Pericardium fibroblast (primary cell): ENCODE results near the gene CAMSAP2. TPM values are rescaled to one million over a fixed set of nuclear protein-coding genes. Genes with fewer than 3 reads are reported as not detected.

Source experiments
- total RNA-seq: library from RNA; depleted of rRNA; stranded (reverse); fragments of >200 nt; gene quantifications from 2 replicates; pipeline ENCODE4 v1.2.3, GENCODE V29; 2015

The CAMSAP2 gene, protein sequence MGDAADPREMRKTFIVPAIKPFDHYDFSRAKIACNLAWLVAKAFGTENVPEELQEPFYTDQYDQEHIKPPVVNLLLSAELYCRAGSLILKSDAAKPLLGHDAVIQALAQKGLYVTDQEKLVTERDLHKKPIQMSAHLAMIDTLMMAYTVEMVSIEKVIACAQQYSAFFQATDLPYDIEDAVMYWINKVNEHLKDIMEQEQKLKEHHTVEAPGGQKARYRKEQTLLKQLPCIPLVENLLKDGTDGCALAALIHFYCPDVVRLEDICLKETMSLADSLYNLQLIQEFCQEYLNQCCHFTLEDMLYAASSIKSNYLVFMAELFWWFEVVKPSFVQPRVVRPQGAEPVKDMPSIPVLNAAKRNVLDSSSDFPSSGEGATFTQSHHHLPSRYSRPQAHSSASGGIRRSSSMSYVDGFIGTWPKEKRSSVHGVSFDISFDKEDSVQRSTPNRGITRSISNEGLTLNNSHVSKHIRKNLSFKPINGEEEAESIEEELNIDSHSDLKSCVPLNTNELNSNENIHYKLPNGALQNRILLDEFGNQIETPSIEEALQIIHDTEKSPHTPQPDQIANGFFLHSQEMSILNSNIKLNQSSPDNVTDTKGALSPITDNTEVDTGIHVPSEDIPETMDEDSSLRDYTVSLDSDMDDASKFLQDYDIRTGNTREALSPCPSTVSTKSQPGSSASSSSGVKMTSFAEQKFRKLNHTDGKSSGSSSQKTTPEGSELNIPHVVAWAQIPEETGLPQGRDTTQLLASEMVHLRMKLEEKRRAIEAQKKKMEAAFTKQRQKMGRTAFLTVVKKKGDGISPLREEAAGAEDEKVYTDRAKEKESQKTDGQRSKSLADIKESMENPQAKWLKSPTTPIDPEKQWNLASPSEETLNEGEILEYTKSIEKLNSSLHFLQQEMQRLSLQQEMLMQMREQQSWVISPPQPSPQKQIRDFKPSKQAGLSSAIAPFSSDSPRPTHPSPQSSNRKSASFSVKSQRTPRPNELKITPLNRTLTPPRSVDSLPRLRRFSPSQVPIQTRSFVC (N-terminal part only)
- total RNA-seq, result 13.7 and 14.0 TPM in 2 replicates

GRCh38 chr1:200738327-200738948, at the start of gene CAMSAP2:
Gene CAMSAP2 (plus strand): TSS chr1:200738893. CDS start chr1:200739828, 935 bp downstream.

GRCh38 chr1:200872446-200873115, 133.9 kb downstream of the CAMSAP2 start, which contains the start of gene GPR25:
Gene GPR25 (plus strand): TSS chr1:200872981. CDS start chr1:200873038, 57 bp downstream.

GRCh38 chr1:200894712-200895442, 156.2 kb downstream of the CAMSAP2 start, which contains the start of gene INAVA:
Gene INAVA (plus strand): TSS chr1:200894900. CDS start chr1:200898401, 3,501 bp downstream.

Other genes with a start within 250 kb of the CAMSAP2 start
- gene KIF14, start 118.1 kb upstream of the CAMSAP2 start, total RNA-seq, result 0.23 and 0.43 TPM in 2 replicates
- 10.6 and 12.3 TPM in 2 replicates for gene DDX59, start 69.0 kb upstream of the CAMSAP2 start, total RNA-seq
- gene GPR25, start 134.1 kb downstream of the CAMSAP2 start, total RNA-seq, result not detected in 2 replicates
- gene INAVA, start 156.0 kb downstream of the CAMSAP2 start, total RNA-seq, result 0.82 TPM in 1 of 2 replicates, not detected in the other